A549 (cell line): Measurements from ENCODE around the gene ESRRB. TPM values are rescaled to one million over a fixed set of nuclear protein-coding genes. Genes with fewer than 3 reads are reported as not detected.
A peak's percentile ranks its signal among the peaks of the same experiment; 100 is the strongest.

ENCODE experiments used
- ATAC-seq, 2 experiments: fragments of 200-7000 bp in 1 of 2; fragments of >200 bp in 1 of 2; cut with Nextera tagmentation in 1 of 2; cut with Tn5 transposase in 1 of 2; 3 replicates each; pipeline versions ENCODE4 v1.8.0 to v1.9.1; 2018 to 2020; ENCODE audit warnings: mild to moderate bottlenecking in 1 of 2, moderate library complexity in 1 of 2
- CTCF ChIA-PET: fragments of 300-600 bp; sonication (Branson Sonifier 250); formaldehyde crosslinking; extraction: SDS; loops from one replicate; lab custom pipeline; 2021; ENCODE audit warnings: antibody characterized with exemption, inconsistent platforms; lab: Yijun Ruan, JAX
- POLR2A ChIA-PET: fragments of 350-600 bp; formaldehyde crosslinking; extraction: SDS; loops from one replicate; lab custom pipeline; 2021; ENCODE audit warnings: antibody characterized with exemption, inconsistent platforms; lab: Yijun Ruan, JAX
- DNase-seq, 2 experiments: peaks; one replicate each; pipeline versions ENCODE4 v3.0.0 to v3.0.0-alpha.2; 2011 to 2016; ENCODE audit warnings: low read depth in 1 of 2, low spot score in 1 of 2
- FAIRE-seq: peaks from 2 replicates; lab custom pipeline; 2011; peaks lifted over from hg19 to GRCh38; lab: Jason Lieb, UNC
- H3K27ac ChIP-seq, 2 experiments: fragments of >200 bp; sonication (Bioruptor Twin); formaldehyde crosslinking; 3 replicates each; pipeline ENCODE4 v1.5.1; 2016 to 2017
- H3K4me1 ChIP-seq: fragments of >200 bp; sonication (Bioruptor Twin); formaldehyde crosslinking; 3 replicates; pipeline ENCODE4 v1.6.1; 2016
- H3K4me2 ChIP-seq: fragments of >200 bp; sonication (Bioruptor Twin); formaldehyde crosslinking; 3 replicates; pipeline ENCODE4 v1.6.1; 2016
- H3K4me3 ChIP-seq: fragments of >200 bp; sonication (Bioruptor Twin); formaldehyde crosslinking; 3 replicates; pipeline ENCODE4 v1.5.1; 2016
- H3K9me3 ChIP-seq: fragments of >200 bp; sonication (Bioruptor Twin); formaldehyde crosslinking; 3 replicates; pipeline ENCODE4 v1.6.1; 2016
- CBX2 ChIP-seq: fragments of 200-600 bp; sonication (generic); IDR thresholded peaks from 2 replicates; pipeline ENCODE4 v1.6.1; 2016; ENCODE audit warnings: low read depth, mild to moderate bottlenecking, borderline replicate concordance
- CBX8 ChIP-seq: fragments of 200-600 bp; sonication (generic); IDR thresholded peaks from 2 replicates; pipeline ENCODE4 v1.6.1; 2016
- EHF ChIP-seq: fragments of 250-450 bp; sonication (Bioruptor Pico); IDR thresholded peaks from 2 replicates; pipeline ENCODE4 v1.5.0; 2020; ENCODE audit warnings: mild to moderate bottlenecking
- ELK1 ChIP-seq: fragments of 150-350 bp; IDR thresholded peaks from 2 replicates; pipeline ENCODE4 v1.6.1; 2014; ENCODE audit warnings: low read depth, mild to moderate bottlenecking, low read length
- FOXS1 ChIP-seq: fragments of 250-450 bp; sonication (Bioruptor Pico); IDR thresholded peaks from 2 replicates; pipeline ENCODE4 v1.5.0; 2020; ENCODE audit warnings: mild to moderate bottlenecking, moderate library complexity
- GATA3 ChIP-seq: IDR thresholded peaks from 2 replicates; pipeline ENCODE4 v1.6.1; 2012; ENCODE audit warnings: borderline replicate concordance
- HDAC2 ChIP-seq: fragments of 200-600 bp; sonication (generic); IDR thresholded peaks from 2 replicates; pipeline ENCODE4 v1.6.1; 2016
- HOXB13 ChIP-seq: fragments of 250-450 bp; sonication (Bioruptor Pico); IDR thresholded peaks from 2 replicates; pipeline ENCODE4 v1.5.0; 2020; ENCODE audit warnings: low read depth, mild to moderate bottlenecking, moderate library complexity
- HOXB5 ChIP-seq: fragments of 250-450 bp; sonication (Bioruptor Pico); IDR thresholded peaks from 2 replicates; pipeline ENCODE4 v1.5.0; 2020; ENCODE audit warnings: mild to moderate bottlenecking, moderate library complexity
- JUNB ChIP-seq: fragments of >200 bp; sonication (Bioruptor Twin); formaldehyde crosslinking; IDR thresholded peaks from 2 replicates; pipeline ENCODE4 v1.6.1; 2016
- KDM1A ChIP-seq: fragments of 200-600 bp; sonication (generic); IDR thresholded peaks from 2 replicates; pipeline ENCODE4 v1.6.1; 2016; ENCODE audit warnings: low read depth, mild to moderate bottlenecking
- MAFK ChIP-seq: fragments of 450-650 bp; IDR thresholded peaks from 2 replicates; pipeline ENCODE4 v1.6.1; 2014; ENCODE audit not compliant: partially characterized antibody
- MAZ ChIP-seq: fragments of 150-350 bp; IDR thresholded peaks from 2 replicates; pipeline ENCODE4 v1.6.1; 2014; ENCODE audit warnings: antibody characterized with exemption, low read depth, low read length, borderline replicate concordance
- MYC ChIP-seq: IDR thresholded peaks from 2 replicates; pipeline ENCODE4 v1.6.1; 2012; ENCODE audit warnings: mild to moderate bottlenecking, inconsistent platforms, low read length, improper control_type of control experiment, borderline replicate concordance
- NFE2L2 ChIP-seq: fragments of 150-350 bp; conservative IDR thresholded peaks from 2 replicates; pipeline ENCODE4 v1.6.1; 2014; ENCODE audit warnings: low read length
- PBX3 ChIP-seq: IDR thresholded peaks from 2 replicates; pipeline ENCODE4 v1.6.1; 2012
- PHF8 ChIP-seq: fragments of 200-600 bp; sonication (generic); IDR thresholded peaks from 2 replicates; pipeline ENCODE4 v1.6.1; 2016; ENCODE audit warnings: low read depth, mild to moderate bottlenecking, antibody characterized with exemption, moderate library complexity, borderline replicate concordance
- POLR2A ChIP-seq: IDR thresholded peaks from 2 replicates; pipeline ENCODE4 v1.6.1; 2012; ENCODE audit warnings: mild to moderate bottlenecking, low read length
- RNF2 ChIP-seq: fragments of 200-600 bp; sonication (generic); IDR thresholded peaks from 2 replicates; pipeline ENCODE4 v1.6.1; 2016; ENCODE audit warnings: low read depth, mild to moderate bottlenecking, antibody characterized with exemption, moderate library complexity, borderline replicate concordance
- ZC3H11A ChIP-seq: fragments of 450-650 bp; IDR thresholded peaks from 2 replicates; pipeline ENCODE4 v1.6.1; 2014; ENCODE audit warnings: antibody characterized with exemption, mild to moderate bottlenecking
- ZSCAN20 ChIP-seq: fragments of 250-450 bp; sonication (Bioruptor Pico); IDR thresholded peaks from 2 replicates; pipeline ENCODE4 v1.8.0; 2022; ENCODE audit warnings: mild to moderate bottlenecking, moderate library complexity
- WGBS: methylation state at CpG from one replicate; pipeline ENCODE4 v1.1.6; 2017; ENCODE audit errors: missing lambda C conversion rate; 5-methylcytosine and 5-hydroxymethylcytosine counted together
- polyA plus RNA-seq, 4 experiments: library from polyadenylated mRNA; depleted of rRNA in 3 of 4; stranded (reverse); fragments of >200 nt; fragmentation: RNase III in 1 of 4; extraction: RNeasy Plus Mini Kit Qiagen cat#74134 plus additional on column Dnase treatment in 1 of 4; gene quantifications; 2 replicates in 3 of 4; 3 replicates in 1 of 4; pipeline ENCODE4 v1.2.3, GENCODE V29; 2011 to 2017
- TF ChIP-seq, protein P1 (sequence below): fragments of 250-450 bp; sonication (Bioruptor Pico); IDR thresholded peaks from 2 replicates; pipeline ENCODE4 v1.5.0; 2021; ENCODE audit warnings: mild to moderate bottlenecking, moderate library complexity, borderline replicate concordance

ESRRB gene
- polyA plus RNA-seq, 2 of the 4 experiments (the other 2 are of a cell fraction), result 0.15 to 0.19 TPM

DNA sequence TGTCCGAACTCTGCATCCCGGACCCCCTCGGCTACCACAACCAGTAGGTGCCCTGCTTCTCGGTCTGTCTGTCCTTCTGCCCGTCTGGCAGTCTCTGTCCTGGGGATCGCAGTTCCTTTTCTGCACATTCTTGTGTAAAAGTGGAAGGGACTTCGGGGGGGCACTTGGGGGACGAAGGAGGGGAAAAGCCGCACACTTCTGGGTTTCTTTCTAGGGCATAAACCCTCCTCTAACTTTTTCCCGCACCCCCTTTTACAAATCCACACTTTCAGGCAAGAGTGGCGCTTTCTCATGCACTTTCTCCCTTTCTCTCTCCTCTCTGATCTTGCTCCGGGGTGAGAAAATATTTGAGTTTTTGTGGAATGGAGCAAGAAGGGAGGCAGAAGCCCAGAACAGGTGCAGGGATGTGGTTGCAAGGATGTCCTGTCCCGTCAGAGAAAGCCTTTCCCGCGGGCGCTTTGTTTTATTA, 506 bp downstream of the ESRRB start (continued):
- no peak for TF ChIP-seq PBX3
- no peak for TF ChIP-seq NFE2L2
- TF ChIP-seq MYC, result no peak

- peak overlapping the region; percentile 39 for H3K4me3 ChIP-seq
- ChIA-PET POLR2A (no interaction called here), CTCF (interaction anchor here (1.9 to 2.4 kb wide), 2 partner anchors 10 to 24 kb away, joined by 9 to 26 read pairs; no protein-coding TSS in a partner anchor)
- H3K27ac ChIP-seq, result no peak overlapping the region
- DNase-seq, result no peak
- no peaks in the 10 kb centered on the region for H3K9me3 ChIP-seq
- peaks cover 12% of the 10 kb centered on the region; the same call in 2 of the 3 replicates for H3K4me1 ChIP-seq
- no peak for ATAC-seq
- FAIRE-seq, result no peak
- 34% methylated on average over 67 of the region's 80 CpGs for WGBS
- TF ChIP-seq FOXS1 (CRISPR knock-in tag) (no peak), MAFK (peak; percentile 27)
- peak overlapping the region; percentile 89 for H3K4me2 ChIP-seq
Measured at GRCh38 chr14:76376878-76377734, 1.2 kb downstream of the ESRRB start.

DNA sequence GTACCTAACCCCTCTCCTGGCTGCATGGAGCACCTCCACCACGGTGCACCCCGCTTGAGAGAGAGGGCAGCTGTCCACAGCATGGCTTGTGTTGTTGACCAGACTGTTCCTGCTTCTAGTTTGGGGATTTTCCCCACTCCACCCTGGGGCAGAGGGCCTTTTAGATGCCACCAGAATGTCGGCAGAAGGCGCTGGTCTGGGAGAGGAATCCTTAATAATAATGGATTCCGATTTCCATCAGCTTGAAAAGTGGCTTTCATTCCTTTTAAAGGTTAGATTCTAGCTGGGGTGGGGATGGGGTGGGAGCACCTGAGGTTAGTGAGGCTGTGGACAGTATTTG, 1.8 kb downstream of the ESRRB start:
- peak overlapping the region; percentile 89; the same call in 1 of the 3 replicates for H3K4me2 ChIP-seq
- FAIRE-seq, result no peak
- no peak for TF ChIP-seq KDM1A
- TF ChIP-seq HOXB13 (CRISPR knock-in tag), result no peak
- TF ChIP-seq GATA3, result no peak
- no peak for TF ChIP-seq HDAC2
- TF ChIP-seq NFE2L2, result no peak
- TF ChIP-seq MAFK, result no peak
- no peak for TF ChIP-seq CBX8
- no peak for TF ChIP-seq ZC3H11A
- TF ChIP-seq CBX2, result no peak
- TF ChIP-seq, protein P1, sequence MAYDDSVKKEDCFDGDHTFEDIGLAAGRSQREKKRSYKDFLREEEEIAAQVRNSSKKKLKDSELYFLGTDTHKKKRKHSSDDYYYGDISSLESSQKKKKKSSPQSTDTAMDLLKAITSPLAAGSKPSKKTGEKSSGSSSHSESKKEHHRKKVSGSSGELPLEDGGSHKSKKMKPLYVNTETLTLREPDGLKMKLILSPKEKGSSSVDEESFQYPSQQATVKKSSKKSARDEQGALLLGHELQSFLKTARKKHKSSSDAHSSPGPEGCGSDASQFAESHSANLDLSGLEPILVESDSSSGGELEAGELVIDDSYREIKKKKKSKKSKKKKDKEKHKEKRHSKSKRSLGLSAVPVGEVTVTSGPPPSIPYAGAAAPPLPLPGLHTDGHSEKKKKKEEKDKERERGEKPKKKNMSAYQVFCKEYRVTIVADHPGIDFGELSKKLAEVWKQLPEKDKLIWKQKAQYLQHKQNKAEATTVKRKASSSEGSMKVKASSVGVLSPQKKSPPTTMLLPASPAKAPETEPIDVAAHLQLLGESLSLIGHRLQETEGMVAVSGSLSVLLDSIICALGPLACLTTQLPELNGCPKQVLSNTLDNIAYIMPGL, result no peak
- no peak for TF ChIP-seq HOXB5 (CRISPR knock-in tag)
- no peak for TF ChIP-seq ELK1
- TF ChIP-seq MAZ, result no peak
- no peak for TF ChIP-seq JUNB
- TF ChIP-seq POLR2A, result no peak
- no peak for TF ChIP-seq RNF2
- TF ChIP-seq ZSCAN20, result no peak
- TF ChIP-seq PBX3, result no peak
- no peak for TF ChIP-seq PHF8
- TF ChIP-seq EHF (CRISPR knock-in tag), result no peak
- TF ChIP-seq, all 56 proteins: peak for 0
- no peak overlapping the region for H3K27ac ChIP-seq
- ATAC-seq, result no peak
- peaks cover 12% of the 10 kb centered on the region; the same call in 2 of the 3 replicates for H3K4me1 ChIP-seq
- ChIA-PET POLR2A (no interaction called here), CTCF (interaction anchor here (0.6 to 2.4 kb wide), 4 partner anchors 9 to 25 kb away, joined by 3 to 26 read pairs (median 8); no protein-coding TSS in a partner anchor)
- 15% methylated on average over 5 of the region's 5 CpGs for WGBS
- no peaks in the 10 kb centered on the region for H3K9me3 ChIP-seq
- H3K4me3 ChIP-seq, result no peak overlapping the region; the same call in 2 of the 3 replicates
- no peak for DNase-seq
